HCT116 (cell line): ENCODE results near the gene TXNDC11.

Experiments
- POLR2A ChIP-seq: IDR thresholded peaks from 2 replicates; pipeline ENCODE4 v1.7.0; 2011; ENCODE audit warnings: borderline replicate concordance; ENCODE audit not compliant: insufficient read depth, insufficient read length; ENCODE audit errors: extremely low read depth
- RAD21 ChIP-seq: IDR thresholded peaks from 2 replicates; pipeline ENCODE4 v1.6.1; 2012; ENCODE audit warnings: low read depth, mild to moderate bottlenecking
- SIN3A ChIP-seq: IDR thresholded peaks from 2 replicates; pipeline ENCODE4 v1.6.1; 2012; ENCODE audit warnings: low read depth
- YY1 ChIP-seq: IDR thresholded peaks from 2 replicates; pipeline ENCODE4 v1.6.1; 2011; ENCODE audit warnings: low read length, low read depth, moderate library complexity, mild to moderate bottlenecking; ENCODE audit not compliant: insufficient replicate concordance; ENCODE audit errors: extremely low read depth
- TF ChIP-seq, protein P1 (sequence below): IDR thresholded peaks from 2 replicates; pipeline ENCODE4 v1.6.1; 2012
- TF ChIP-seq, protein P2 (sequence below), 3 experiments: fragments of 200-600 bp in 1 of 3; sonication (generic) in 1 of 3; IDR thresholded peaks in 2 of 3; conservative IDR thresholded peaks in 1 of 3; 2 replicates each; pipeline ENCODE4 v1.5.1; 2012 to 2017; ENCODE audit warnings: low read depth in 2 of 3, low read length in 2 of 3, antibody characterized with exemption in 1 of 3, borderline replicate concordance in 1 of 3, control low read depth in 1 of 3, mild to moderate bottlenecking in 1 of 3, mixed read lengths in 1 of 3, mixed run types in 1 of 3, moderate library complexity in 1 of 3; ENCODE audit not compliant: insufficient read depth in 1 of 3

DNA sequence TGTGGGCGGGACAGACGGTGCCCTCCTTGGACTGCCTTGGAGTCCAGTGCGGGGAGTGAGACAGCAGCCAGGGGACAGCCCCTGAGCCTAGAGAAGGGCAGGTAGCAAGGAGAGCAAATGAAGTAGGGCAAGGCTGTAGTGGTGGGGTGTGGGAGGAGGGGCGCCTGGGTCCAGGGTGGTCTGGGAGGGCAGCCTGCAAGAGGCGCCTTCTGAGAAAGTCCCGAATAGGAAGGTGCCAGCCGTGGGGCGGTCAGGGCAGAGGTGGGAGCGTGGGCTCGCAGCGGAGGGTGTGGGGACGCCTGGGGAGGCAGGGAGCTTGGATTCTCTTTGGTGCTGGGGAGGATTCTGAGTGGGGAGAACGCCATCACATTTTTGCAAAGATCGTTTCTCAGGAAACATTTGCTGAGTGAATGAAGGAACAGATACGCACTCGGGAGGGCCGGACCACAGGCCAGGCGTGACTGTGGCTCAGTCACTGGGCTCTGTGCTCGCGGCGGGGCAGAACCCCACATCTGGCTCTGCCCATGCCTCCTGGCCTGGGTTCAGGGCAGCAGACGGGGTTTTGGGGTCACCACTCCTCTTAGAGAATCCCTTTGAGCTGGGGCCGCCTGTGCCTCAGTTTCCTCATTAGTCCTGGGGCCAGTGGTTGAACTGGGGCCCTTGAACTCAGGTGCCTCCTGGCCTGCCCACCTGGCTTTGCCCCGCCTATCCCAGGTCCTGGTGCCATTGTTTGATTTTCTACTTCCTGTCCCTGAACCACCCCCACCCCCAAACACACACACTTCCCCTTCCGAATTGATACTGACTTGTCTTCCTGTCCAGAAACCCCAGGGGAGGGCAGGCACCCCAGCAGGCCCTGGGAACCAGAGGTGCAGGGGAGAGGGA lies 70.2 kb downstream of the TXNDC11 start:
- TF ChIP-seq RAD21, result no peak
- TF ChIP-seq, protein P1, sequence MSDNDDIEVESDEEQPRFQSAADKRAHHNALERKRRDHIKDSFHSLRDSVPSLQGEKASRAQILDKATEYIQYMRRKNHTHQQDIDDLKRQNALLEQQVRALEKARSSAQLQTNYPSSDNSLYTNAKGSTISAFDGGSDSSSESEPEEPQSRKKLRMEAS, result no peak
- no peak for TF ChIP-seq YY1
- TF ChIP-seq, protein P2, sequence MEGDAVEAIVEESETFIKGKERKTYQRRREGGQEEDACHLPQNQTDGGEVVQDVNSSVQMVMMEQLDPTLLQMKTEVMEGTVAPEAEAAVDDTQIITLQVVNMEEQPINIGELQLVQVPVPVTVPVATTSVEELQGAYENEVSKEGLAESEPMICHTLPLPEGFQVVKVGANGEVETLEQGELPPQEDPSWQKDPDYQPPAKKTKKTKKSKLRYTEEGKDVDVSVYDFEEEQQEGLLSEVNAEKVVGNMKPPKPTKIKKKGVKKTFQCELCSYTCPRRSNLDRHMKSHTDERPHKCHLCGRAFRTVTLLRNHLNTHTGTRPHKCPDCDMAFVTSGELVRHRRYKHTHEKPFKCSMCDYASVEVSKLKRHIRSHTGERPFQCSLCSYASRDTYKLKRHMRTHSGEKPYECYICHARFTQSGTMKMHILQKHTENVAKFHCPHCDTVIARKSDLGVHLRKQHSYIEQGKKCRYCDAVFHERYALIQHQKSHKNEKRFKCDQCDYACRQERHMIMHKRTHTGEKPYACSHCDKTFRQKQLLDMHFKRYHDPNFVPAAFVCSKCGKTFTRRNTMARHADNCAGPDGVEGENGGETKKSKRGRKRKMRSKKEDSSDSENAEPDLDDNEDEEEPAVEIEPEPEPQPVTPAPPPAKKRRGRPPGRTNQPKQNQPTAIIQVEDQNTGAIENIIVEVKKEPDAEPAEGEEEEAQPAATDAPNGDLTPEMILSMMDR (IDR thresholded peaks at IDR 0.05 in 2 of 3, conservative IDR thresholded peaks at IDR 0.05 in 1 of 3; ENCODE audit: borderline replicate concordance in 1 of 3, insufficient read depth in 1 of 3, low read depth in 2 of 3, low read length in 2 of 3), result no peak
- no peak for TF ChIP-seq SIN3A
- no peak for TF ChIP-seq POLR2A
